Endothelial cell of umbilical vein (primary cell): ENCODE data around the gene GREB1. TPM values are rescaled to one million over a fixed set of nuclear protein-coding genes. Genes with fewer than 3 reads are reported as not detected.

ENCODE experiments used
- BruUV-seq: library from RNA; stranded (reverse); fragments of 400-500 nt; replicated peaks from 2 replicates; lab custom pipeline; 2021; lab: Mats Ljungman, UMichigan
- CTCF ChIA-PET: fragments of 300-600, 350-600 bp; sonication (Branson Sonifier 250); formaldehyde crosslinking; loops from one replicate; lab custom pipeline; 2021; ENCODE audit warnings: antibody characterized with exemption, inconsistent platforms; lab: Charles Lee
- POLR2A ChIA-PET: fragments of 300-600, 350-600 bp; sonication (Branson Sonifier 250); formaldehyde crosslinking; loops from one replicate; lab custom pipeline; 2021; ENCODE audit warnings: antibody characterized with exemption, inconsistent platforms; lab: Charles Lee
- DNase-seq: peaks from one replicate; pipeline ENCODE4 v3.0.0-alpha.2; 2011; ENCODE audit warnings: low read depth, low spot score
- FAIRE-seq: peaks from 2 replicates; lab custom pipeline; 2011; peaks lifted over from hg19 to GRCh38; lab: Jason Lieb, UNC
- H2AFZ ChIP-seq: 2 replicates; pipeline ENCODE4 v1.6.0; 2012; ENCODE audit warnings: low read depth, low read length, control low read depth, inconsistent platforms
- H3K27ac ChIP-seq: 2 replicates; pipeline ENCODE4 v1.5.1; 2011; ENCODE audit warnings: low read depth, mild to moderate bottlenecking, control low read depth, low read length, moderate library complexity; ENCODE audit not compliant: insufficient read depth
- H3K27me3 ChIP-seq, 2 experiments: 2 replicates each; pipeline versions ENCODE4 v1.6.0 to v1.6.1; 2011; ENCODE audit warnings: low read length in 2 of 2, mixed read lengths in 1 of 2; ENCODE audit not compliant: control insufficient read depth in 2 of 2, insufficient read depth in 2 of 2
- H3K36me3 ChIP-seq, 2 experiments: 2 replicates in 1 of 2; 3 replicates in 1 of 2; pipeline ENCODE4 v1.5.1; 2011; ENCODE audit warnings: low read length in 2 of 2, mild to moderate bottlenecking in 1 of 2, moderate library complexity in 1 of 2; ENCODE audit not compliant: control insufficient read depth in 2 of 2, insufficient read depth in 2 of 2; ENCODE audit errors: extremely low read depth in 1 of 2
- H3K4me1 ChIP-seq: 3 replicates; pipeline ENCODE4 v1.5.1; 2011; ENCODE audit warnings: mild to moderate bottlenecking, low read length; ENCODE audit not compliant: control insufficient read depth, insufficient read depth; ENCODE audit errors: extremely low read depth
- H3K4me2 ChIP-seq: 2 replicates; pipeline ENCODE4 v1.6.1; 2011; ENCODE audit warnings: low read length, control low read depth, mixed read lengths; ENCODE audit not compliant: insufficient read depth
- H3K4me3 ChIP-seq, 3 experiments: fragments of 200-600 bp in 1 of 3; sonication (generic), shearing (Covaris generic) in 1 of 3; replicated peaks in 1 of 3; 2 replicates each; pipeline ENCODE4 v1.5.1; 2011 to 2016; ENCODE audit warnings: control low read depth in 3 of 3, low read length in 3 of 3, mild to moderate bottlenecking in 2 of 3, inconsistent platforms in 1 of 3, low read depth in 1 of 3, moderate library complexity in 1 of 3; ENCODE audit not compliant: insufficient read depth in 1 of 3
- H3K79me2 ChIP-seq: 2 replicates; pipeline ENCODE4 v1.6.0; 2012; ENCODE audit warnings: low read length, inconsistent platforms; ENCODE audit not compliant: control insufficient read depth, insufficient read depth
- H3K9ac ChIP-seq: replicated peaks from 2 replicates; pipeline ENCODE3; 2011; ENCODE audit warnings: low read length, control low read depth; ENCODE audit not compliant: insufficient read depth; ENCODE audit errors: extremely low read depth
- H3K9me1 ChIP-seq: replicated peaks from 3 replicates; pipeline ENCODE4 v1.6.0; 2011; ENCODE audit warnings: mild to moderate bottlenecking, low read length; ENCODE audit not compliant: control insufficient read depth, insufficient read depth; ENCODE audit errors: extremely low read depth
- H3K9me3 ChIP-seq: replicated peaks from 2 replicates; pipeline ENCODE4 v1.5.1; 2012; ENCODE audit warnings: low read length, inconsistent platforms; ENCODE audit not compliant: control insufficient read depth, insufficient read depth
- H4K20me1 ChIP-seq: replicated peaks from 2 replicates; pipeline ENCODE3; 2011; ENCODE audit warnings: mild to moderate bottlenecking, low read length; ENCODE audit not compliant: control insufficient read depth, insufficient read depth; ENCODE audit errors: extremely low read depth
- CTCF ChIP-seq, 2 donors: IDR thresholded peaks; 1 replicate in 1 of 2; 2 replicates in 1 of 2; pipeline ENCODE4 v1.5.1; 2011; ENCODE audit warnings: low read length in 2 of 2, mild to moderate bottlenecking in 2 of 2, moderate library complexity in 2 of 2, control low read depth in 1 of 2, inconsistent platforms in 1 of 2, low read depth in 1 of 2; ENCODE audit not compliant: insufficient read depth in 1 of 2; ENCODE audit errors: extremely low read depth in 1 of 2
- EZH2 ChIP-seq: IDR thresholded peaks from 2 replicates; pipeline ENCODE4 v1.6.1; 2012; ENCODE audit warnings: borderline replicate concordance, low read depth, mild to moderate bottlenecking, moderate library complexity, low read length, inconsistent platforms; ENCODE audit not compliant: severe bottlenecking
- FOS ChIP-seq: IDR thresholded peaks from 2 replicates; pipeline ENCODE4 v1.6.1; 2011; ENCODE audit warnings: mild to moderate bottlenecking, low read length, moderate library complexity, borderline replicate concordance; ENCODE audit not compliant: insufficient read depth
- GATA2 ChIP-seq: IDR thresholded peaks from 2 replicates; pipeline ENCODE4 v1.7.0; 2011; ENCODE audit warnings: low read depth, mild to moderate bottlenecking, moderate library complexity, mixed read lengths, low read length; ENCODE audit not compliant: insufficient read length, insufficient read depth
- JUN ChIP-seq: IDR thresholded peaks from 2 replicates; pipeline ENCODE4 v1.6.1; 2011; ENCODE audit warnings: borderline replicate concordance, low read depth; ENCODE audit not compliant: insufficient read length, insufficient read depth
- MAX ChIP-seq: IDR thresholded peaks from 2 replicates; pipeline ENCODE4 v1.6.1; 2011; ENCODE audit not compliant: insufficient read depth, insufficient read length
- MYC ChIP-seq: IDR thresholded peaks from one replicate; pipeline ENCODE4 v1.6.1; 2011; ENCODE audit warnings: mild to moderate bottlenecking, low read depth, low read length
- POLR2A ChIP-seq: IDR thresholded peaks from 2 replicates; pipeline ENCODE4 v1.6.1; 2012; ENCODE audit warnings: low read depth, mild to moderate bottlenecking, control low read depth, low read length
- POLR2AphosphoS5 ChIP-seq: IDR thresholded peaks from 2 replicates; pipeline ENCODE4 v1.6.1; 2012; ENCODE audit warnings: low read depth, mild to moderate bottlenecking, control low read depth, low read length, moderate library complexity; ENCODE audit not compliant: insufficient read depth
- dilution Hi-C: fragments of 300-500 bp; cut with MboI; formaldehyde crosslinking; loops from one replicate; pipeline ENCODE4 v1.15.0; 2019; ENCODE audit warnings: low sequenced_read_pairs; ENCODE audit not compliant: extremely low pct_ligation_motif_present
- intact Hi-C: fragments of 100-400 bp; cut with micrococcal nuclease; formaldehyde crosslinking; loops from one replicate; pipeline ENCODE4 v1.10.0; 2022
- polyA plus RNA-seq, 4 experiments: library from polyadenylated mRNA; depleted of rRNA in 3 of 4; stranded (reverse) in 3 of 4; unstranded in 1 of 4; fragments of >200 nt; gene quantifications; 2 replicates each; pipeline versions ENCODE4 v1.2.1 to v1.2.3, GENCODE V29; 2011 to 2012; ENCODE audit warnings: missing spikeins in 1 of 4
- total RNA-seq: library from RNA; stranded (reverse); gene quantifications from 2 replicates; pipeline ENCODE4 v1.2.3, GENCODE V29; 2021

GREB1 gene
- total and polyA plus RNA-seq, 2 donors (not counting 3 experiments of a cell fraction or from before 2014, with no cell fraction given), result 0.17 to 0.58 TPM

GRCh38 chr2:11662882-11663281 is 129.0 kb downstream of the GREB1 start:
- no peak overlapping the region for H3K4me2 ChIP-seq
- ChIA-PET POLR2A (no interaction called here), CTCF (no interaction called here)
- FAIRE-seq (no peak), DNase-seq (no peak)
- no peaks in the 10 kb centered on the region for H3K9me3 ChIP-seq
- H4K20me1 ChIP-seq, result no peaks in the 10 kb centered on the region
- no peaks in the 10 kb centered on the region for H3K36me3 ChIP-seq
- no peaks in the 10 kb centered on the region for H3K4me1 ChIP-seq
- H2AFZ ChIP-seq, result no peak overlapping the region
- H3K79me2 ChIP-seq, result no peaks in the 10 kb centered on the region
- intact Hi-C loops (no loop called here), dilution Hi-C loops (no loop called here)
- no peak overlapping the region for H3K27ac ChIP-seq
- no TSS peak for BruUV-seq
- no peak overlapping the region for H3K4me3 ChIP-seq
- no peak overlapping the region for H3K9ac ChIP-seq
- H3K27me3 ChIP-seq, result no peaks in the 10 kb centered on the region
- no peaks in the 10 kb centered on the region for H3K9me1 ChIP-seq
- no peak for TF ChIP-seq MAX
- no peak for TF ChIP-seq MYC
- no peak for TF ChIP-seq GATA2
- no peak for TF ChIP-seq FOS
- no peak for TF ChIP-seq CTCF (IDR thresholded peaks at IDR 0.05; ENCODE audit: extremely low read depth in 1 of 2, insufficient read depth in 1 of 2, low read depth in 1 of 2, low read length in 2 of 2)
- TF ChIP-seq JUN, result no peak
- TF ChIP-seq POLR2AphosphoS5, result no peak
- no peak for TF ChIP-seq POLR2A
- TF ChIP-seq EZH2, result no peak
